Liver (tissue), 3 donors: ENCODE measurements around the gene CGNL1.

Source experiments
- EGR1 ChIP-seq, 2 donors: IDR thresholded peaks; 2 replicates each; pipeline ENCODE4 v1.6.1; 2016 to 2018; ENCODE audit warnings: antibody characterized with exemption in 2 of 2, low read depth in 2 of 2
- GABPA ChIP-seq, 2 donors: IDR thresholded peaks in 1 of 2; conservative IDR thresholded peaks in 1 of 2; 2 replicates each; pipeline ENCODE4 v1.6.1; 2016; ENCODE audit warnings: antibody characterized with exemption in 2 of 2, mild to moderate bottlenecking in 1 of 2, moderate library complexity in 1 of 2
- SP1 ChIP-seq: IDR thresholded peaks from 2 replicates; pipeline ENCODE4 v1.6.1; 2018; ENCODE audit warnings: antibody characterized with exemption, mild to moderate bottlenecking
- TAF1 ChIP-seq: conservative IDR thresholded peaks from 2 replicates; pipeline ENCODE4 v1.6.1; 2016; ENCODE audit warnings: antibody characterized with exemption, mild to moderate bottlenecking
- TF ChIP-seq, protein P1 (sequence below): IDR thresholded peaks from 2 replicates; pipeline ENCODE4 v1.6.1; 2016; ENCODE audit warnings: antibody characterized with exemption
- TF ChIP-seq, protein P2 (sequence below): fragments of 150-350 bp; IDR thresholded peaks from 2 replicates; pipeline ENCODE4 v1.5.1; 2017; ENCODE audit warnings: improper control_type of control experiment, low read depth, low read length; ENCODE audit not compliant: missing input control
- TF ChIP-seq, protein P3 (sequence below): IDR thresholded peaks from 2 replicates; pipeline ENCODE4 v1.6.1; 2016; ENCODE audit warnings: antibody characterized with exemption
- TF ChIP-seq, protein P4 (sequence below): IDR thresholded peaks from 2 replicates; pipeline ENCODE4 v1.6.1; 2016; ENCODE audit warnings: antibody characterized with exemption, mild to moderate bottlenecking
- donor health status: healthy.
- donor health status: healthy.

DNA sequence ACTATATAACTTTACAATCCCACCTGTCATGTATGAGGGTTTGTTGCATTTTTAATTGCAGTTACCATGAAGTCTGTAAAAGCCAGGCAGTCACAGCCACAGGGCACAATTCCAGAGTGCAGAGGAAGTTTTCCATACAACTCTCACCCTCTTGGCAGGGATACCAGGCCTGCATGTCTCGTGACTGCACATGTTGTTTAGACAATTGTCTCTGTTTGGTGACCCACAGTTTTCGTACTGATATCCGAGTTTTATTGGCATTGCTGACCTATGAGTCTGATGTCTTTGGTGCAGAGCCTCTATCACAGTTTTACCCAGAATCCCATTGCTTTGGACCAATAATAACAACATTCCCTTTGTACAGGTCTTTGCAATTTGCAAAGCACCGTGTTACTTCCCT, 190.5 kb downstream of the CGNL1 start:
- TF ChIP-seq, protein P1, sequence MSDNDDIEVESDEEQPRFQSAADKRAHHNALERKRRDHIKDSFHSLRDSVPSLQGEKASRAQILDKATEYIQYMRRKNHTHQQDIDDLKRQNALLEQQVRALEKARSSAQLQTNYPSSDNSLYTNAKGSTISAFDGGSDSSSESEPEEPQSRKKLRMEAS = no peak
- TF ChIP-seq SP1 = no peak
- TF ChIP-seq, protein P2, sequence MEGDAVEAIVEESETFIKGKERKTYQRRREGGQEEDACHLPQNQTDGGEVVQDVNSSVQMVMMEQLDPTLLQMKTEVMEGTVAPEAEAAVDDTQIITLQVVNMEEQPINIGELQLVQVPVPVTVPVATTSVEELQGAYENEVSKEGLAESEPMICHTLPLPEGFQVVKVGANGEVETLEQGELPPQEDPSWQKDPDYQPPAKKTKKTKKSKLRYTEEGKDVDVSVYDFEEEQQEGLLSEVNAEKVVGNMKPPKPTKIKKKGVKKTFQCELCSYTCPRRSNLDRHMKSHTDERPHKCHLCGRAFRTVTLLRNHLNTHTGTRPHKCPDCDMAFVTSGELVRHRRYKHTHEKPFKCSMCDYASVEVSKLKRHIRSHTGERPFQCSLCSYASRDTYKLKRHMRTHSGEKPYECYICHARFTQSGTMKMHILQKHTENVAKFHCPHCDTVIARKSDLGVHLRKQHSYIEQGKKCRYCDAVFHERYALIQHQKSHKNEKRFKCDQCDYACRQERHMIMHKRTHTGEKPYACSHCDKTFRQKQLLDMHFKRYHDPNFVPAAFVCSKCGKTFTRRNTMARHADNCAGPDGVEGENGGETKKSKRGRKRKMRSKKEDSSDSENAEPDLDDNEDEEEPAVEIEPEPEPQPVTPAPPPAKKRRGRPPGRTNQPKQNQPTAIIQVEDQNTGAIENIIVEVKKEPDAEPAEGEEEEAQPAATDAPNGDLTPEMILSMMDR = no peak
- no peak for TF ChIP-seq GABPA (IDR thresholded peaks at IDR 0.05 in 1 of 2, conservative IDR thresholded peaks at IDR 0.05 in 1 of 2)
- TF ChIP-seq EGR1 (IDR thresholded peaks at IDR 0.05; ENCODE audit: low read depth in 2 of 2) = no peak
- TF ChIP-seq TAF1 = no peak
- TF ChIP-seq, protein P3, sequence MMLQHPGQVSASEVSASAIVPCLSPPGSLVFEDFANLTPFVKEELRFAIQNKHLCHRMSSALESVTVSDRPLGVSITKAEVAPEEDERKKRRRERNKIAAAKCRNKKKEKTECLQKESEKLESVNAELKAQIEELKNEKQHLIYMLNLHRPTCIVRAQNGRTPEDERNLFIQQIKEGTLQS = no peak
- TF ChIP-seq, protein P4, sequence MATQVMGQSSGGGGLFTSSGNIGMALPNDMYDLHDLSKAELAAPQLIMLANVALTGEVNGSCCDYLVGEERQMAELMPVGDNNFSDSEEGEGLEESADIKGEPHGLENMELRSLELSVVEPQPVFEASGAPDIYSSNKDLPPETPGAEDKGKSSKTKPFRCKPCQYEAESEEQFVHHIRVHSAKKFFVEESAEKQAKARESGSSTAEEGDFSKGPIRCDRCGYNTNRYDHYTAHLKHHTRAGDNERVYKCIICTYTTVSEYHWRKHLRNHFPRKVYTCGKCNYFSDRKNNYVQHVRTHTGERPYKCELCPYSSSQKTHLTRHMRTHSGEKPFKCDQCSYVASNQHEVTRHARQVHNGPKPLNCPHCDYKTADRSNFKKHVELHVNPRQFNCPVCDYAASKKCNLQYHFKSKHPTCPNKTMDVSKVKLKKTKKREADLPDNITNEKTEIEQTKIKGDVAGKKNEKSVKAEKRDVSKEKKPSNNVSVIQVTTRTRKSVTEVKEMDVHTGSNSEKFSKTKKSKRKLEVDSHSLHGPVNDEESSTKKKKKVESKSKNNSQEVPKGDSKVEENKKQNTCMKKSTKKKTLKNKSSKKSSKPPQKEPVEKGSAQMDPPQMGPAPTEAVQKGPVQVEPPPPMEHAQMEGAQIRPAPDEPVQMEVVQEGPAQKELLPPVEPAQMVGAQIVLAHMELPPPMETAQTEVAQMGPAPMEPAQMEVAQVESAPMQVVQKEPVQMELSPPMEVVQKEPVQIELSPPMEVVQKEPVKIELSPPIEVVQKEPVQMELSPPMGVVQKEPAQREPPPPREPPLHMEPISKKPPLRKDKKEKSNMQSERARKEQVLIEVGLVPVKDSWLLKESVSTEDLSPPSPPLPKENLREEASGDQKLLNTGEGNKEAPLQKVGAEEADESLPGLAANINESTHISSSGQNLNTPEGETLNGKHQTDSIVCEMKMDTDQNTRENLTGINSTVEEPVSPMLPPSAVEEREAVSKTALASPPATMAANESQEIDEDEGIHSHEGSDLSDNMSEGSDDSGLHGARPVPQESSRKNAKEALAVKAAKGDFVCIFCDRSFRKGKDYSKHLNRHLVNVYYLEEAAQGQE = no peak
